WTC11 (cell line): Measurements from ENCODE around the gene NFIC. TPM values are rescaled to one million over a fixed set of nuclear protein-coding genes. Genes with fewer than 3 reads are reported as not detected.

Source experiments
- ATAC-seq: fragments of 200-7000 bp; cut with Tn5 transposase; 2 replicates; pipeline ENCODE4 v1.10.0; 2021; ENCODE audit warnings: mild to moderate bottlenecking, moderate library complexity
- CTCF ChIA-PET: fragments of 300-600 bp; sonication (Branson Sonifier 250); formaldehyde crosslinking; loops from one replicate; lab custom pipeline; 2021; ENCODE audit warnings: antibody characterized with exemption; lab: Charles Lee
- POLR2A ChIA-PET: fragments of 350-600 bp; sonication (Branson Sonifier 250); formaldehyde crosslinking; loops from one replicate; lab custom pipeline; 2021; ENCODE audit warnings: antibody characterized with exemption; lab: Charles Lee
- DNase-seq: peaks from one replicate; pipeline ENCODE4 v3.0.0; 2021; ENCODE audit warnings: low spot score
- H3K27ac Mint-ChIP-seq: 2 replicates; pipeline ENCODE4 v1.8.0; 2021; ENCODE audit warnings: mixed read lengths
- H3K27me3 Mint-ChIP-seq: 2 replicates; pipeline ENCODE4 v1.8.0; 2021; ENCODE audit warnings: low read depth, mild to moderate bottlenecking, moderate library complexity, mixed read lengths
- H3K36me3 Mint-ChIP-seq: 2 replicates; pipeline ENCODE4 v1.8.0; 2021; ENCODE audit warnings: mixed read lengths
- H3K4me1 Mint-ChIP-seq: 2 replicates; pipeline ENCODE4 v1.8.0; 2022; ENCODE audit warnings: mixed read lengths
- H3K4me3 Mint-ChIP-seq: 2 replicates; pipeline ENCODE4 v1.8.0; 2021; ENCODE audit warnings: mild to moderate bottlenecking, moderate library complexity, mixed read lengths
- H3K9me3 Mint-ChIP-seq: 2 replicates; pipeline ENCODE4 v1.8.0; 2021; ENCODE audit warnings: mixed read lengths
- ARID4B ChIP-seq: sonication (generic); formaldehyde crosslinking; IDR thresholded peaks from 2 replicates; pipeline ENCODE4 v1.8.0; 2023; ENCODE audit warnings: missing genetic modification reagents, mild to moderate bottlenecking, borderline replicate concordance
- ATF1 ChIP-seq: sonication (generic); formaldehyde crosslinking; IDR thresholded peaks from 2 replicates; pipeline ENCODE4 v1.8.1; 2023; ENCODE audit warnings: mild to moderate bottlenecking, moderate library complexity, missing genetic modification reagents
- ATF3 ChIP-seq: sonication (generic); formaldehyde crosslinking; conservative IDR thresholded peaks from 2 replicates; pipeline ENCODE4 v1.8.1; 2022; ENCODE audit warnings: mild to moderate bottlenecking, missing genetic modification reagents
- E2F5 ChIP-seq: sonication (generic); formaldehyde crosslinking; IDR thresholded peaks from 2 replicates; pipeline ENCODE4 v1.8.1; 2022; ENCODE audit warnings: mild to moderate bottlenecking, moderate library complexity, missing genetic modification reagents
- GRHL2 ChIP-seq: fragments of 250-450 bp; sonication (Bioruptor Pico); IDR thresholded peaks from 2 replicates; pipeline ENCODE4 v1.8.0; 2022; ENCODE audit warnings: mild to moderate bottlenecking, moderate library complexity; ENCODE audit not compliant: insufficient replicate concordance, severe bottlenecking
- PRDM15 ChIP-seq: sonication (generic); formaldehyde crosslinking; IDR thresholded peaks from 2 replicates; pipeline ENCODE4 v1.8.0; 2022; ENCODE audit warnings: missing genetic modification reagents
- PREB ChIP-seq: sonication (generic); formaldehyde crosslinking; IDR thresholded peaks from 2 replicates; pipeline ENCODE4 v1.8.1; 2022; ENCODE audit warnings: mild to moderate bottlenecking, missing genetic modification reagents, moderate library complexity, borderline replicate concordance
- PRRX2 ChIP-seq: fragments of 250-450 bp; sonication (Bioruptor Pico); IDR thresholded peaks from 2 replicates; pipeline ENCODE4 v1.8.0; 2021; ENCODE audit warnings: mild to moderate bottlenecking
- RELA ChIP-seq: sonication (generic); formaldehyde crosslinking; IDR thresholded peaks from 2 replicates; pipeline ENCODE4 v1.8.1; 2022; ENCODE audit warnings: missing genetic modification reagents, mild to moderate bottlenecking, borderline replicate concordance
- SOX15 ChIP-seq: fragments of 250-450 bp; sonication (Bioruptor Pico); IDR thresholded peaks from 2 replicates; pipeline ENCODE4 v1.9.0; 2021; ENCODE audit warnings: mild to moderate bottlenecking
- USF2 ChIP-seq: sonication (generic); formaldehyde crosslinking; IDR thresholded peaks from 2 replicates; pipeline ENCODE4 v1.8.1; 2023; ENCODE audit warnings: mild to moderate bottlenecking, missing genetic modification reagents, moderate library complexity
- ZBTB21 ChIP-seq: sonication (generic); formaldehyde crosslinking; IDR thresholded peaks from 2 replicates; pipeline ENCODE4 v1.8.1; 2023; ENCODE audit warnings: mild to moderate bottlenecking, missing genetic modification reagents, borderline replicate concordance
- ZNF263 ChIP-seq: sonication (generic); formaldehyde crosslinking; IDR thresholded peaks from 2 replicates; pipeline ENCODE4 v1.8.1; 2022; ENCODE audit warnings: low read depth, mild to moderate bottlenecking, moderate library complexity, missing genetic modification reagents
- ZNF396 ChIP-seq: fragments of 250-450 bp; sonication (Bioruptor Pico); IDR thresholded peaks from 2 replicates; pipeline ENCODE4 v1.8.0; 2021; ENCODE audit warnings: mild to moderate bottlenecking, moderate library complexity, borderline replicate concordance
- total RNA-seq: library from RNA; stranded (reverse); gene quantifications from 3 replicates; pipeline ENCODE4 v1.2.3, GENCODE V29; 2021

NFIC gene
- total RNA-seq, 1 experiment from 2014 or later, result 3.5 TPM

GRCh38 chr19:3351702-3352447 is 14.5 kb upstream of the NFIC start:
- POLR2A ChIA-PET, result interaction anchor here (0.6 kb wide), 1 partner anchor 127 kb away, joined by 4 read pairs; no protein-coding TSS in a partner anchor
- ATAC-seq (no peak), DNase-seq (no peak)
- H3K4me1 Mint-ChIP-seq, result no peaks in the 10 kb centered on the region
- CTCF ChIA-PET, result interaction anchor here (0.6 to 2.5 kb wide), 4 partner anchors 34 to 112 kb away, joined by 3 to 8 read pairs (median 4); no protein-coding TSS in a partner anchor
- H3K4me3 Mint-ChIP-seq, result no peak overlapping the region
- H3K36me3 Mint-ChIP-seq, result no peaks in the 10 kb centered on the region
- no peak overlapping the region for H3K27ac Mint-ChIP-seq
- H3K27me3 Mint-ChIP-seq, result peaks cover 79% of the 10 kb centered on the region
- TF ChIP-seq SOX15 (CRISPR knock-in tag) (no peak), ZNF396 (CRISPR knock-in tag) (no peak)
- no peaks in the 10 kb centered on the region for H3K9me3 Mint-ChIP-seq

GRCh38 chr19:3353493-3353892 is 12.9 kb upstream of the NFIC start:
- Mint-ChIP-seq H3K4me1 (peaks cover 5% of the 10 kb centered on the region; the same call in 1 of the 2 replicates), H3K36me3 (no peaks in the 10 kb centered on the region)
- no peak for ATAC-seq

GRCh38 chr19:3356805-3357204 is 9.6 kb upstream of the NFIC start:
- Mint-ChIP-seq H3K9me3 (no peaks in the 10 kb centered on the region), H3K4me3 (no peak overlapping the region), H3K4me1 (peaks cover 17% of the 10 kb centered on the region), H3K36me3 (no peaks in the 10 kb centered on the region), H3K27ac (no peak overlapping the region), H3K27me3 (peaks cover 83% of the 10 kb centered on the region)
- ChIA-PET POLR2A (no interaction called here), CTCF (interaction anchor here (0.7 to 1.6 kb wide), 3 partner anchors 29 to 73 kb away, joined by 3 to 5 read pairs (median 4); no protein-coding TSS in a partner anchor)
- DNase-seq (no peak), ATAC-seq (no peak)
- TF ChIP-seq ATF1 (CRISPR knock-in tag), result no peak
- TF ChIP-seq SOX15 (CRISPR knock-in tag), result no peak
- TF ChIP-seq ZBTB21 (CRISPR knock-in tag), result no peak
- no peak for TF ChIP-seq PRRX2
- TF ChIP-seq ARID4B (CRISPR knock-in tag), result no peak
- no peak for TF ChIP-seq GRHL2 (CRISPR knock-in tag)
- TF ChIP-seq E2F5 (CRISPR knock-in tag), result no peak
- TF ChIP-seq ATF3 (CRISPR knock-in tag), result no peak
- no peak for TF ChIP-seq PREB (CRISPR knock-in tag)
- TF ChIP-seq ZNF263, result no peak
- no peak for TF ChIP-seq USF2
- no peak for TF ChIP-seq RELA (CRISPR knock-in tag)

More at GRCh38 chr19:3353493-3353892, 12.9 kb upstream of the NFIC start:
- peaks cover 87% of the 10 kb centered on the region for H3K27me3 Mint-ChIP-seq
- no peak for TF ChIP-seq PRDM15 (CRISPR knock-in tag)
- no peak overlapping the region for H3K27ac Mint-ChIP-seq
- no peak overlapping the region for H3K4me3 Mint-ChIP-seq
- POLR2A ChIA-PET, result no interaction called here
- CTCF ChIA-PET, result interaction anchor here (1.2 to 2.5 kb wide), 4 partner anchors 49 to 132 kb away, joined by 4 to 8 read pairs (median 6); no protein-coding TSS in a partner anchor
- DNase-seq, result no peak
- no peaks in the 10 kb centered on the region for H3K9me3 Mint-ChIP-seq
